ENCODE data around the gene ALCAM. TPM values are rescaled to one million over a fixed set of nuclear protein-coding genes. Genes with fewer than 3 reads are reported as not detected.
"Not testable (repeated sequence)": the region's sequence is repeated elsewhere in the genome, so short reads cannot be mapped to it uniquely, and the experiment has no call there.

Gene ALCAM
- polyA plus RNA-seq, 3 donors from 2014 or later, result 0.72 to 4.9 (median 2.8) TPM

DNA sequence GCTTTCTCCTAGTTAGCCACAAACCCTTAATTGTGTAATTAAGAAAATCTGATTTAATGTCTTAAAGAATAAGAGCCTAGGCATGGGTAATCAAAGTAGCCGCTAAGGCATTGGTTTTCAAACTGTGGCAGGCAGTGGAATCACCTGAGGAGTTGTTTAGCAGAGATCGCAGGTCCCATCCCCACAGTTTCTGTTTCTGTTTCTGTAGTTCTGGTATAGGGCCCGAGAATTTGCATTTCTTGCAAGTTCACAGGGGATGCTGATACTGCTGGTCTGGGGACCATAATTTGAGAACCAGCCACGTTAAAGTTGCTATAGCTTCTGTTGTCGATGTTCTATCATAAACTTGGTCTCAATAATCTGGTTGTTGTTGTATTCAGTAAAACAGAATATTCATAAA, 204.3 kb downstream of the ALCAM start:
- H3K27ac Mint-ChIP-seq, result no peak overlapping the region
- H3K4me1 Mint-ChIP-seq, result no peaks in the 10 kb centered on the region
- H3K9me3 Mint-ChIP-seq, result peaks cover 0 to 2% (median 0%) of the 10 kb centered on the region in 6 donors
- no peak overlapping the region for H3K4me3 Mint-ChIP-seq
- DNase-seq, result no peak
- H3K27me3 Mint-ChIP-seq (ENCODE audit: low read depth in 3 of 3), result peaks cover 2% of the 10 kb centered on the region in 3 donors
- no peaks in the 10 kb centered on the region for H3K36me3 Mint-ChIP-seq

DNA sequence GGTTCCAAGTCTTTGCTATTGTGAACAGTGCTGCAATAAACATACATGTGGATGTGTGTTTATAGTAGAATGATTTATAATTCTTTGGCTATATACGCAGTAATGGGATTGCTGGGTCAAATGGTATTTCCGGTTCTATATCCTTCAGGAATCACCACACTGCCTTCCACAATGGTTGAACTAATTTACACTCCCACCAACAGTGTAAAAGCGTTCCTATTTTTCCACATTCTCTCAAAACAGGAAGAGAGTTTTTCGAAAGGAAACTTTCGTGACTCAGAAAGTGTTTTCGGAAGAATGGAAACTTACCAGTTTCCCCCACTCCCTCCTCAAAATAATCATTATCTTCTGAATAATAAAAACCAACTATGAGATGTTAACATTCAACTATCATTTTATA, 205.8 kb downstream of the ALCAM start:
- Mint-ChIP-seq H3K4me3 (no peak overlapping the region), H3K4me1 (no peaks in the 10 kb centered on the region), H3K9me3 (peaks cover 0 to 2% (median 0%) of the 10 kb centered on the region in 6 donors), H3K27ac (no peak overlapping the region), H3K36me3 (no peaks in the 10 kb centered on the region), H3K27me3 (ENCODE audit: low read depth in 3 of 3) (peaks cover 2% of the 10 kb centered on the region in 3 donors)
- no peak for DNase-seq

DNA sequence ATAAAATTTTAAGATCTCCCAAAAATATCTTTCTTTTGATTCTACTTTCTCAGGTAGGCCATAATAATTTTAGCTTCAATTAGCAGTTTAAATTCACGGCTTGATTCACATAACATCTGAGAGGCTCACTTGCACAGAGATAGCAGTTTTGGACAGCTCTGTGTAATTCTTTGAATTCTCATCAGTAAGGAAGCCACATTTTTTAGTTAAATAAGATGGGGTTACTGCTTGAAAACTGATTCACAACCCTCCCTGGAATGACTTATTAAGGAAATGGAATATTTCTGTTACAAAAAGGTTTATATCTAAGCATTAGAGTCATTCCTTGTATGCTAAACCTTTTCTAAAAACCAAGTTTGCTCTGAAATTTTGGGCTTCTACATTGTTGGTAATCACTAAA, 212.7 kb downstream of the ALCAM start:
- no peak for DNase-seq
- Mint-ChIP-seq H3K36me3 (no peaks in the 10 kb centered on the region), H3K27ac (no peak overlapping the region), H3K9me3 (no peaks in the 10 kb centered on the region), H3K4me3 (no peak overlapping the region), H3K4me1 (no peaks in the 10 kb centered on the region), H3K27me3 (ENCODE audit: low read depth in 3 of 3) (no peaks in the 10 kb centered on the region)

DNA sequence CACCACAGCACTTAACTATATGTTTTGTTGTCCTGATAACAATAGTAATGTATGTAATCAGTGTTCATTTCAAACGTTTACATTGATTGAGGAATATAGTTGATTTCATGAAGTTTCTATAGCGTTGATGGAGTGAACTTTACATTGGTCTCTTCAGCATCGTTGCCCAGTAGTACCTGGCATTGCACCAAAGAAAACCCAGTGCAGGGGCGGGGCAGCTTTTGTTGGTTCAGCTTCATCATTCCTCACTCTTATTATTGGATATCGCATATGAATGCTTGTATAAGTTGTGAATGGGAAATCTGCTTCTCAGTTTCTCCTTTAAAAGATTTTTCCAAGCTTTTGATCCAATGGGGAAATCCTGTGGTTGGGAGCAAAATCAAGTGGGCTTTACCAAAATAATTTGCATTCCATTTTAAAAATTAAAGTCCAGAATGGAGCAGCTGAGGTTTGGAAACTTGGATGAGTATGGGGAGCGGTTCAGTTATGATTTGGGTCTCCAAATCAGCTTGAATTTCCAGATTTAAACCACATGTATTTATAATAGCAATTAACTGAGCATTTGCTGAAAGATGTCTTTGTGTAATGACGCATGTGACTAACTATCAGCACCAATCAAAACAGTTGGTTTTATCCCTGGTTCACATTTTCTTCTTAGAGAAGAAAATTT, 213.7 kb downstream of the ALCAM start:
- no peak overlapping the region for H3K4me3 Mint-ChIP-seq
- no peaks in the 10 kb centered on the region for H3K9me3 Mint-ChIP-seq
- H3K36me3 Mint-ChIP-seq, result no peaks in the 10 kb centered on the region
- H3K27me3 Mint-ChIP-seq (ENCODE audit: low read depth in 3 of 3), result no peaks in the 10 kb centered on the region
- no peaks in the 10 kb centered on the region for H3K4me1 Mint-ChIP-seq
- no peak for DNase-seq
- H3K27ac Mint-ChIP-seq, result no peak overlapping the region

DNA sequence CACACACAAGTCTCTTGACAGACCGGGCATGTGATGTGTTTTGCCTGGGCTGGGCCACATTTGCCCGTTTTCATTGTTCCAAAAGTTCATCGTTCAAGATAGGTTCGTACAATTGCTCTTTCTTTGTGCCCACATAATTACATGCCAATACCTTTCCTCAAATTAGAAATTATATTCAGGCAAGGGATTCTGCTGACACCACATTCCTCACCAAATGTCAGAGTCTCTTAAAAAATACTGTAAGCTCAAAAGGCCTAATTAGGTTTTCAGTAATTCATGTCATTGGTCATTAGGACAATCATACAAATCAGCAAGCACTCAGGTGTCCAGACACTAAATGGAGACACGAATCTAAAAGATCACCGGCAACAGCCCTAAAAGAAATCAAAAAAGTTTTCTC, 215.3 kb downstream of the ALCAM start:
- H3K4me1 Mint-ChIP-seq, result no peaks in the 10 kb centered on the region
- no peak overlapping the region for H3K27ac Mint-ChIP-seq
- H3K9me3 Mint-ChIP-seq, result no peaks in the 10 kb centered on the region
- no peaks in the 10 kb centered on the region for H3K27me3 Mint-ChIP-seq (ENCODE audit: low read depth in 3 of 3)
- no peak for DNase-seq
- H3K4me3 Mint-ChIP-seq, result no peak overlapping the region
- no peaks in the 10 kb centered on the region for H3K36me3 Mint-ChIP-seq

DNA sequence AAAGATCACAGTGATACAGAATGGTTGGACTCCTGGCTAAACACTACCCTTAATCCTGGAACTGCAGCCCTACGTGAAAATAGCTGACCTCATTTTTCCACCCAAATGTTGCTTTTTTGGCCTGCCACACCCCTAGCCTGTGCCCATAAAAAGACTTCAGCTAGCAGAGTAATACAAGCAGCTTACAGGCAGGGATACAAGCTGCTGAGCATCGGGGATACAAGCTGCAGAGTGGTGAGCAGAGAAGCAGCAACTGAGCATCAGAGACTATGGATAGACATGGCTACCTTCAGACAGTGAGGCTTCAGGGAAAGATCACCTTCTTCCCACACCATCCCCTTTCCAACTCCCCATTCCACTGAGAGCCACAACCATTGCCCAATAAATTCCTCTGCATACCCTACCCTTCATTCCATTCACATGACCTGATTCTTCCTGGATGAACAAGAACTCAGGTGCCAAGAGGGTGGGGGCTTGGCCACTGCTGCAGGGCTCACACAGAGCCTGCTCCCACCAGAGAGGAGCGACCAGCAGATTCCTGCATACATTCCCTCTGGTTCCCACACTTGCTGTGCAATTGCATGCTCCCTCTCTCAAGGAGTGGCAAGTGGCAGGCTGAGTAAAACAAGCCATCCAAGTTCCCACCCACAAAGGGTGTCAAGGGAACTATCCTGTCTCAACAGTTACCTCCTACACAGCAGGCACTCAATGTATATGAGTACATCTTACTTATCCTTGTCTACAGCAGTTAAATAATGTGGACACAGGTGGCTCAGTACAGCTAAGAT, 217.5 kb downstream of the ALCAM start:
- Mint-ChIP-seq H3K4me3 (no peak overlapping the region), H3K36me3 (no peaks in the 10 kb centered on the region), H3K27ac (no peak overlapping the region), H3K27me3 (ENCODE audit: low read depth in 3 of 3) (no peaks in the 10 kb centered on the region), H3K9me3 (no peaks in the 10 kb centered on the region), H3K4me1 (no peaks in the 10 kb centered on the region)
- no peak for DNase-seq

DNA sequence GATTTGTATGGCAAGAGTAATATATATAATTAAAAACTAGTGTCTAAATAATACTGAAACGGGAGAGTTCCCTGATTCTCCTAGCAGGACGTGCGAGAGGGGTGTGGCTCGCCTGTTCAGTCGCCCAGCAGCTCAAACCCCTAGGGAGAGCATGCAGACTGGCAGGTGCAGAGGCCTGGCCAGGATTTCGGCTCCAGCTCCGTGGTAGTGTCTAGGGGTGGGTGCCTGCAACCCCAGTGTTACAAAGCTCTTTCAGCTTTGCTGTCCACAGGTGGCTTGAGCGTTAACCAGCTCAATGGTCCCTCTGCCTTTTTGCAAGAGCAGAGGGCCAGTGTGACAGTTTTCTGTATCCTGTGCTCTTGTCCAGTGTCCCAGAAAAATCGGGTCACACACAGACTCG, 226.6 kb downstream of the ALCAM start:
- Mint-ChIP-seq H3K4me3 (no peak overlapping the region), H3K27ac (no peak overlapping the region), H3K36me3 (no peaks in the 10 kb centered on the region), H3K9me3 (peaks cover 0 to 4% (median 0%) of the 10 kb centered on the region in 6 donors), H3K4me1 (no peaks in the 10 kb centered on the region), H3K27me3 (ENCODE audit: low read depth in 3 of 3) (peaks cover 0 to 2% (median 2%) of the 10 kb centered on the region in 3 donors)
- DNase-seq, result no peak

DNA sequence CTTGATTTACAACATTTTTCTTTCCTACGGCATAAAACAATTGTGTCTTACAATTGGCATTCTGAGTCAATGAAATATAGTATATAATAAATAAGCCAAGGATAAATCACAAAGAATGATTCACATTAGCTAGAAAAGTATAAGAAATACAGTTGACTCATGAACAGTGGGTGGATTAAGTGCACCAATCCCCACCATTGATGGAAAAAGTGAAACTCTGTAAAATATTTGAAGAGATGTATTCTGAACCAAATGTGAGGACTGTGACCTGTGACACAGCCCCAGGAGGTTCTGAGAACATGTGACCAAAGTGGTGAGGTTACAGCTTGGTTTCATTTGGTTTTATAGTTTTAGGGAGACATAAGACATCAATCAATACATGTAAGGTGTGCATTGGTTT, 227.5 kb downstream of the ALCAM start:
- Mint-ChIP-seq H3K27ac (no peak overlapping the region), H3K4me1 (no peaks in the 10 kb centered on the region), H3K9me3 (peaks cover 0 to 4% (median 0%) of the 10 kb centered on the region in 6 donors), H3K4me3 (no peak overlapping the region), H3K36me3 (no peaks in the 10 kb centered on the region), H3K27me3 (ENCODE audit: low read depth in 3 of 3) (peaks cover 0 to 2% (median 2%) of the 10 kb centered on the region in 3 donors)
- no peak for DNase-seq

DNA sequence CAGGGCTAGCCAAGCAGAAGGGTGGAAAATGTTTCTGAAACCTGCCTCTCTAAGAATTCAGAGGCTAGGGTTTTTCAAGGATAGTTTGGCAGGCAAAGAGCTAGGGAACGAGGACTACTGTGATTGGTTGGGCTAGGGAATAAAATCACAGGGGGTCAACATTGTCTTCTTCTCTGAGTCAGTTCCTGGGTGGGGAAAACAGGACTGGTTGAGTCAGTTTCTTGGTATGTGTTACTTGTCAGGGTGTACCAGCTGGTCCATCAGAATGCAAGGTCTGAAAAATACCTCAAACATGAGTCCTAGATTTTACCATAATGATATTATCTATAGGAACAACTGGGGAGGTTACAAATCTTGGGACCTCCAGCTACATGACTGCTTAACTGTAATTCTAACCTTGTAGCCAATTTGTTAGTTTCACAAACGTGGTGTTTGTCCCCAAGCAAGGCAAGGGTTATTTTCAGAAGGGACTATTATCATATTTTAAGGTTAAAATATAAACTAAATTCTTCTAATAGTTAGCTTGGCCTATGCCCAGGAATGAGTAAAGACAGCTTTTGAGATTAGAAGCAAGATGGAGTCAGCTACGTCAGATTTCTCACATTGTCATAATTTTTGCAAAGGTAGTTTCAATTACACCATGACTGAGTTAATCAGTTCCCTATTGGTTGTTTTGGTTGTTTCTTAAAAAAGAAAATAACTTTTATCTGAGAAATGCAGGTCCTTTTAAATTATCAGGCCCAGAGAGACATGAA, 231.5 kb downstream of the ALCAM start:
- H3K4me1 Mint-ChIP-seq, result no peaks in the 10 kb centered on the region
- no peaks in the 10 kb centered on the region for H3K27me3 Mint-ChIP-seq (ENCODE audit: low read depth in 3 of 3)
- no peaks in the 10 kb centered on the region for H3K9me3 Mint-ChIP-seq
- DNase-seq, result no peak
- no peaks in the 10 kb centered on the region for H3K36me3 Mint-ChIP-seq
- no peak overlapping the region for H3K27ac Mint-ChIP-seq
- no peak overlapping the region for H3K4me3 Mint-ChIP-seq

DNA sequence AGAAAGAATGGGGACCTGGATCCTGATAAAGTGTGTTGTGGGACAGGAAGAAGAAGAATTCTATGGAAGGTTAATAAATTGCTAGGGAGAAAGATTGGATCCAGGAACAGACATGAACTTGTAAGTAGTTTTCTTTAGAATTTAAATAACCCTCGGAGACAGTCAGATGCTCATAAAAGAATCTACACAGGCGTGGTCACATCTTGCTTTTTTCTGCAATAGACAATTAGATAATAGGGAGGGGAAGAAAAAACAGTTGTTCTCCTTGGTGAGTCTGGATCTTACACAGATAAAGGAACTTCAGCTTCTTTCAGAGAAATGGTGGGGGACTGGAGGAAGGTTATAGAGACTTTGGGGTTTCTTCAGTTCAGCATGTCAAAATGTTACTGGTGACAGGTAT, 232.6 kb downstream of the ALCAM start:
- no peak overlapping the region for H3K27ac Mint-ChIP-seq
- H3K4me1 Mint-ChIP-seq, result no peaks in the 10 kb centered on the region
- H3K36me3 Mint-ChIP-seq, result no peaks in the 10 kb centered on the region
- no peaks in the 10 kb centered on the region for H3K27me3 Mint-ChIP-seq (ENCODE audit: low read depth in 3 of 3)
- no peaks in the 10 kb centered on the region for H3K9me3 Mint-ChIP-seq
- no peak overlapping the region for H3K4me3 Mint-ChIP-seq
- no peak for DNase-seq

DNA sequence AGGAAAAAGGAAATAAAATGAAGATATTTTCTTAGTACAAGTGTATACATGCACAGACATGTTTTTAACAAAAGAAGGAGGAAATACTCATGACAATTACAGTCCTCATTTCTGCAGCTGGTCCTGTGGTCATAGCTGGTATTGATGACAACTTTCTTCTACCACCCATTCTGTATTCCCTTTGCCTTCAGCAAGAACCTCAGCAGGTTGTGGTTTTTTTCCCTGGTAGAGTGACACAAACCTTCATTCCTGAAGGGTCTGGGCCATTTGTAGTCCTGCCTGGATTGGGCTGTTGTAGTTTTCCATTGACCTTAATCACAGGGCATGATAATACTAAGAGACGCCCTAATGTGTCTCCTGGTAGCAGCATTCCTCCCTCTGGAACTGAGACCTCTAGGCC, 235.0 kb downstream of the ALCAM start:
- not testable (repeated sequence) for H3K36me3 Mint-ChIP-seq; H3K4me3 Mint-ChIP-seq; H3K4me1 Mint-ChIP-seq; DNase-seq; H3K9me3 Mint-ChIP-seq; H3K27ac Mint-ChIP-seq; H3K27me3 Mint-ChIP-seq (ENCODE audit: low read depth in 3 of 3)

DNA sequence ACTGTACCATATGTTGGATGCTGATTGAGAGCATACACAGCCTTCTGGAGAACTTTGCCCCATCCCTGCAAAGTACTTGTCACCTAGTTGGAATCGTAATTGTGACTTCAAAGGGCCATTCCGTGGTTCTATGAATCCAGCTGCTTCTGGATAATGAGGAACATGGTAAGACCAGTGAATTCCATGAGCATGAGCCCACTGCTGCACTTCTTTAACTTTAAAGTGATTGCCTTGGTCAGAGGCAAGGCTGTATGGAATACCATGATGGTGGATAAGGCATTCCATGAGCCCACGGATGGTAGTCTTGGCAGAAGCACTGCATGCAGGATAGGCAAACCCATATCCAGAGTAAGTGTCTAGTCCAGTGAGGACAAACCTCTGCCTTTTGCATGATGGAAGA, 235.6 kb downstream of the ALCAM start:
- not testable (repeated sequence) for H3K27ac Mint-ChIP-seq; H3K36me3 Mint-ChIP-seq; H3K4me3 Mint-ChIP-seq; DNase-seq; H3K9me3 Mint-ChIP-seq; H3K4me1 Mint-ChIP-seq; H3K27me3 Mint-ChIP-seq (ENCODE audit: low read depth in 3 of 3)

DNA sequence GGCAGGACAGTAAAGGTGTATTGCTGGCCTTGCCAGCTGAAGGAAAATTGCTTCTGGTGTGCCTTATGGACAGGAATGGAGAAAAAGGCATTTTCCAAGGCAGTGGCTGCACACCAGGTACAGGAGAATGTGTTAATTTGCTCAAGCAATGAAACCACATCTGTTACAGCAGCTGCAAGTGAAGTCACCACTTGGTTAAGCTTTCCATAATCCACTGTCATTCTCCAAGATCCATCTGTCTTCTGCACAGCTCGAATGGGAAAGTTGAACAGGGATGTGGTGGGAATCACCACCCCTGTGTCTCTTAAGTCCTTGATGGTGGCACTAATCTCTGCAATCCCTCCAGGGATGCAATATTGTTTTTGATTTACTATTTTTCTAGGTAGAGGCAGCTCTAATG, 236.8 kb downstream of the ALCAM start:
- not testable (repeated sequence) for H3K27me3 Mint-ChIP-seq (ENCODE audit: low read depth in 3 of 3); H3K4me3 Mint-ChIP-seq; DNase-seq; H3K27ac Mint-ChIP-seq; H3K36me3 Mint-ChIP-seq; H3K4me1 Mint-ChIP-seq; H3K9me3 Mint-ChIP-seq

DNA sequence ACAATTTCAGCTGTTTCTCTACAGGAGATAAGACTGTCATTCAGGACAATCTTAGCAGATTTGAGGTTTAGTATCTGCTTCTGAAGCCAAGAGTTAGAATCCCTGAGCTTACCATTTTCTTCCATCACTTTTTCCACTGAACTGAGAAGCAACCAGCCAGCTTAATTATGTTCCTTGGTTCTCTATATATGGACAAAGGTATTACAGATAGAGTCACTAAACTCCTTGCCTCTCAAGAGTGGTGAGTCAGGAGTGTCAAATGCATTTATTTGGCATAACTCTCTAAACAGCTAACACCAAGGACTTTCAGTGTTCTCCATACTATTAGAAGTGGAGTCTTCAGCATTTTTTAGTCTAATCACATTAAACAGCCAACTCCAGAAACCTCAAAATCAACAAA, 239.3 kb downstream of the ALCAM start:
- H3K36me3 Mint-ChIP-seq, result no peaks in the 10 kb centered on the region
- H3K27me3 Mint-ChIP-seq (ENCODE audit: low read depth in 3 of 3), result peaks cover 0 to 4% (median 3%) of the 10 kb centered on the region in 3 donors
- no peak overlapping the region for H3K27ac Mint-ChIP-seq
- DNase-seq, result no peak
- H3K4me3 Mint-ChIP-seq, result no peak overlapping the region
- peaks cover 0 to 2% (median 0%) of the 10 kb centered on the region in 6 donors for H3K9me3 Mint-ChIP-seq
- H3K4me1 Mint-ChIP-seq, result no peaks in the 10 kb centered on the region
